ENCODE measurements around the gene HMGN4.

HMGN4 gene

DNA sequence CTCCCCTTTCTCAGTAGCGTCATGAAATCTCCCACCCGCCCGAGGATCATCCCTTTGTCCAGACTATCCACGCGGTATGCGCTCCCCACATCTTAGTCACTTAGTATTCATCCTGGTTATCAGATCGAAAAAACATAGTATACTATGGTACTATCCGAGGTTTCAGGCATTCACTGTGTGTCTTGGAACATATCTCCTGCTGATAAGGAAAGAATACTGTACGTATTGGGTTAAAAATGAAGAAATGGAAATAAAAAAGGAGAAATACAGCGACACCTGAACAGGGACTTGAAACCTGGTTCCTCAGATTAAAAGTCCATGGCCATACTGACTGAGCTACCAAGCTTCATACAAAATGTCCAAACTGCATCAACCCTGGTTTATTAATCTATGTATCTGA is 14.0 kb downstream of the HMGN4 start:
- Histone ChIP-seq H4K91ac (ENCODE audit: low read length) (no peak overlapping the region), H3K4me3 (ENCODE audit: insufficient read depth in 1 of 2, low read depth in 1 of 2, low read length in 2 of 2) (peak overlapping the region in 1 of 2 experiments; percentile 76), H3K18ac (ENCODE audit: low read depth in 1 of 2, low read length in 2 of 2) (no peak overlapping the region), H3K9me3 (ENCODE audit: control insufficient read depth, low read length) (no peaks in the 10 kb centered on the region), H3K27ac (ENCODE audit: low read length, poor library complexity, severe bottlenecking) (no peak overlapping the region), H3K14ac (ENCODE audit: low read length in 2 of 2) (no peak overlapping the region), H2BK5ac (ENCODE audit: low read depth, low read length, poor library complexity, severe bottlenecking) (no peak overlapping the region), H2AFZ (ENCODE audit: low read depth, low read length) (no peak overlapping the region), H2BK15ac (ENCODE audit: low read depth, poor library complexity, severe bottlenecking) (no peak overlapping the region), H3K27me3 (ENCODE audit: control insufficient read depth in 1 of 2, insufficient read depth in 1 of 2, low read length in 2 of 2) (no peaks in the 10 kb centered on the region), H3K9ac (ENCODE audit: low read length) (no peak overlapping the region), H2AK5ac (ENCODE audit: low read length, severe bottlenecking) (no peak overlapping the region), H3K36me3 (ENCODE audit: control insufficient read depth in 1 of 2, insufficient read depth in 2 of 2, low read depth in 1 of 2, low read length in 2 of 2) (peaks cover 0 to 3% of the 10 kb centered on the region in 2 experiments), H3K23ac (ENCODE audit: low read length in 2 of 2) (no peak overlapping the region), H3K4me2 (ENCODE audit: low read length, poor library complexity, severe bottlenecking) (no peak overlapping the region), H2BK12ac (ENCODE audit: low read length in 2 of 2) (no peak overlapping the region), H3K4ac (ENCODE audit: low read depth in 1 of 2, low read length in 2 of 2) (no peak overlapping the region), H2BK120ac (ENCODE audit: low read depth, low read length) (no peak overlapping the region), H4K8ac (ENCODE audit: low read length) (no peak overlapping the region), H3K4me1 (ENCODE audit: control insufficient read depth, insufficient read depth, low read depth, low read length) (peaks cover 2% of the 10 kb centered on the region), H3K79me1 (replicated peaks; ENCODE audit: low read length, poor library complexity, severe bottlenecking) (no peaks in the 10 kb centered on the region)
- WGBS, result 92% methylated on average over 9 of the region's 10 CpGs
- DNase-seq, result no peak

- Histone ChIP-seq H2BK5ac (ENCODE audit: low read depth, low read length, poor library complexity, severe bottlenecking) (no peak overlapping the region), H2BK15ac (ENCODE audit: low read depth, poor library complexity, severe bottlenecking) (no peak overlapping the region), H2BK12ac (ENCODE audit: low read length in 2 of 2) (no peak overlapping the region), H3K4me2 (ENCODE audit: low read length, poor library complexity, severe bottlenecking) (peak overlapping the region; percentile 75), H4K8ac (ENCODE audit: low read length) (no peak overlapping the region), H3K4ac (ENCODE audit: low read depth in 1 of 2, low read length in 2 of 2) (no peak overlapping the region), H3K14ac (ENCODE audit: low read length in 2 of 2) (no peak overlapping the region), H3K79me1 (replicated peaks; ENCODE audit: low read length, poor library complexity, severe bottlenecking) (no peaks in the 10 kb centered on the region), H3K23ac (ENCODE audit: low read length in 2 of 2) (no peak overlapping the region), H4K91ac (ENCODE audit: low read length) (no peak overlapping the region), H3K36me3 (ENCODE audit: control insufficient read depth in 1 of 2, insufficient read depth in 2 of 2, low read depth in 1 of 2, low read length in 2 of 2) (no peaks in the 10 kb centered on the region), H2AK5ac (ENCODE audit: low read length, severe bottlenecking) (no peak overlapping the region), H3K9ac (ENCODE audit: low read length) (peak overlapping the region; percentile 82), H3K4me1 (ENCODE audit: control insufficient read depth, insufficient read depth, low read depth, low read length) (peaks cover 2% of the 10 kb centered on the region), H3K27me3 (ENCODE audit: control insufficient read depth in 1 of 2, insufficient read depth in 1 of 2, low read length in 2 of 2) (no peaks in the 10 kb centered on the region), H2AFZ (ENCODE audit: low read depth, low read length) (no peak overlapping the region), H3K27ac (ENCODE audit: low read length, poor library complexity, severe bottlenecking) (no peak overlapping the region), H3K9me3 (ENCODE audit: control insufficient read depth, low read length) (no peaks in the 10 kb centered on the region), H2BK120ac (ENCODE audit: low read depth, low read length) (no peak overlapping the region), H3K18ac (ENCODE audit: low read depth in 1 of 2, low read length in 2 of 2) (no peak overlapping the region), H3K4me3 (ENCODE audit: insufficient read depth in 1 of 2, low read depth in 1 of 2, low read length in 2 of 2) (peak overlapping the region in 1 of 2 experiments; percentile 76)
- WGBS, result 51% methylated on average over 11 of the region's 11 CpGs
- no peak for DNase-seq
Observed at GRCh38 chr6:26552640-26553188, 14.5 kb downstream of the HMGN4 start.

DNA sequence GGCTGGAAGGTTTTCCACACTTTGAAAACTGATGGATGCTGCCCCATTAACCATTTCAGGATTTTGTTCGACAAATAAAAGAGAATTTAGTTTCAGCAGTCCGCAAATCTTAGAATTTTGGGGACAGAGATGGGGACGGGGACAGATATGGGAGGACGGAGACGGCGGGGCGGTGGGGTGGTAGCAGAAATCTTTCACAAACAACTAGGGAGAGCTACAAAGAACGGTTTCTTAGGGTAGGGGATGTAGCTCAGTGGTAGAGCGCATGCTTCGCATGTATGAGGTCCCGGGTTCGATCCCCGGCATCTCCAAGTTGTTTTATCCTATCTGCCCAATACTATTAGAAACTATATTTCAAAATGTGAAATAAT is 15.1 kb downstream of the HMGN4 start:
- Histone ChIP-seq H4K8ac (ENCODE audit: low read length) (no peak overlapping the region), H2BK5ac (ENCODE audit: low read depth, low read length, poor library complexity, severe bottlenecking) (no peak overlapping the region), H3K9me3 (ENCODE audit: control insufficient read depth, low read length) (no peaks in the 10 kb centered on the region), H2BK15ac (ENCODE audit: low read depth, poor library complexity, severe bottlenecking) (no peak overlapping the region), H3K4ac (ENCODE audit: low read depth in 1 of 2, low read length in 2 of 2) (no peak overlapping the region), H2BK120ac (ENCODE audit: low read depth, low read length) (no peak overlapping the region), H4K91ac (ENCODE audit: low read length) (no peak overlapping the region), H3K4me2 (ENCODE audit: low read length, poor library complexity, severe bottlenecking) (peak overlapping the region; percentile 81), H3K23ac (ENCODE audit: low read length in 2 of 2) (no peak overlapping the region), H3K36me3 (ENCODE audit: control insufficient read depth in 1 of 2, insufficient read depth in 2 of 2, low read depth in 1 of 2, low read length in 2 of 2) (no peaks in the 10 kb centered on the region), H3K18ac (ENCODE audit: low read depth in 1 of 2, low read length in 2 of 2) (no peak overlapping the region), H3K14ac (ENCODE audit: low read length in 2 of 2) (no peak overlapping the region), H3K9ac (ENCODE audit: low read length) (peak overlapping the region; percentile 82), H3K4me1 (ENCODE audit: control insufficient read depth, insufficient read depth, low read depth, low read length) (peaks cover 2% of the 10 kb centered on the region), H3K79me1 (replicated peaks; ENCODE audit: low read length, poor library complexity, severe bottlenecking) (no peaks in the 10 kb centered on the region), H2AK5ac (ENCODE audit: low read length, severe bottlenecking) (no peak overlapping the region), H2BK12ac (ENCODE audit: low read length in 2 of 2) (no peak overlapping the region), H3K4me3 (ENCODE audit: insufficient read depth in 1 of 2, low read depth in 1 of 2, low read length in 2 of 2) (peak overlapping the region; percentile 33 to 76), H3K27me3 (ENCODE audit: control insufficient read depth in 1 of 2, insufficient read depth in 1 of 2, low read length in 2 of 2) (no peaks in the 10 kb centered on the region), H3K27ac (ENCODE audit: low read length, poor library complexity, severe bottlenecking) (no peak overlapping the region), H2AFZ (ENCODE audit: low read depth, low read length) (no peak overlapping the region)
- DNase-seq, result peak; percentile 81
- WGBS, result under 1% methylated on average over 7 of the region's 13 CpGs

DNA sequence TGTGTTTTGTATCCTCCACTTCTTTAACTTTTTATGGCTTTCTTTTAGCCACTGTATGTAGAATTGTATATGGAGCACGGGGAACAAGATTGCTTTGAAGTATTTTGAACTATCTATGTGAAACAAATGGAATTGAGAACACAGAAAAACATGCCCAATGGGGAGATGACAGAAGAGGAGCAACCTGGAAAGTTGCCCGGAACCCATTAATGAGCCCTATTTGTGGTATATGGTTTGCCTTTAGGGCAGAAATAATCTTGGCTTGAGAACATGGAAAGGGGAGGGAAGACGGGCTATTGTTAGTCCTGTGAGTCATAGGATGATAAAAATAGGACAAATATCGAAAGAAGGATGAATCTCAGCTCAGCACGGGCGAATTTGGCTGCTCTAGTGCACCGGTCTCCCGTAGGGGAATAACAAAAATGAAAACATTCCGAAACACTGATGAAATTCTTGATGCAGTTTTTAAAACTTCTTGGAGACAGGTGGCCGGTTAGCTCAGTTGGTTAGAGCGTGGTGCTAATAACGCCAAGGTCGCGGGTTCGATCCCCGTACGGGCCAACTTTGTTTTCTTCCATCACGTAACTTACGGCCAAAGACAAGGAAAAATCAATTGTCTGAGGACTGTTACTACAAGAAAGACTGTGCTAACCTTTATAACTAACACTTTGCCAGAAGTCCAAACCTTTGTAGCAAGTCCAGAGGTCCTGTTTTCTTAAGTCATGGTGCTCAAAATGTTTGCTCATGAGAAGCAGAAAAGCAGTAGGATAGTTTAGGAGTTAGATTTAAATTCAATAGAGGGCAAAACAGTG is 15.7 kb downstream of the HMGN4 start:
- no peaks in the 10 kb centered on the region for H3K27me3 ChIP-seq (ENCODE audit: control insufficient read depth in 1 of 2, insufficient read depth in 1 of 2, low read length in 2 of 2)
- H3K14ac ChIP-seq (ENCODE audit: low read length in 2 of 2), result no peak overlapping the region
- no peak overlapping the region for H4K8ac ChIP-seq (ENCODE audit: low read length)
- no peak overlapping the region for H3K4ac ChIP-seq (ENCODE audit: low read depth in 1 of 2, low read length in 2 of 2)
- peak; percentile 96 for DNase-seq
- H3K23ac ChIP-seq (ENCODE audit: low read length in 2 of 2), result no peak overlapping the region
- peak overlapping the region; percentile 83 for H3K9ac ChIP-seq (ENCODE audit: low read length)
- peak overlapping the region; percentile 80 for H3K27ac ChIP-seq (ENCODE audit: low read length, poor library complexity, severe bottlenecking)
- no peaks in the 10 kb centered on the region for H3K36me3 ChIP-seq (ENCODE audit: control insufficient read depth in 1 of 2, insufficient read depth in 2 of 2, low read depth in 1 of 2, low read length in 2 of 2)
- H2BK120ac ChIP-seq (ENCODE audit: low read depth, low read length), result no peak overlapping the region
- H3K4me3 ChIP-seq (ENCODE audit: insufficient read depth in 1 of 2, low read depth in 1 of 2, low read length in 2 of 2), result peak overlapping the region in 1 of 2 experiments; percentile 76
- no peak overlapping the region for H4K91ac ChIP-seq (ENCODE audit: low read length)
- no peak overlapping the region for H2BK5ac ChIP-seq (ENCODE audit: low read depth, low read length, poor library complexity, severe bottlenecking)
- H2BK15ac ChIP-seq (ENCODE audit: low read depth, poor library complexity, severe bottlenecking), result no peak overlapping the region
- no peaks in the 10 kb centered on the region for H3K9me3 ChIP-seq (ENCODE audit: control insufficient read depth, low read length)
- H2AFZ ChIP-seq (ENCODE audit: low read depth, low read length), result no peak overlapping the region
- H2BK12ac ChIP-seq (ENCODE audit: low read length in 2 of 2), result no peak overlapping the region
- peaks cover 2% of the 10 kb centered on the region for H3K4me1 ChIP-seq (ENCODE audit: control insufficient read depth, insufficient read depth, low read depth, low read length)
- no peaks in the 10 kb centered on the region for H3K79me1 ChIP-seq (replicated peaks; ENCODE audit: low read length, poor library complexity, severe bottlenecking)
- 0% methylated on average over 19 of the region's 19 CpGs for WGBS
- peak overlapping the region; percentile 81 for H3K4me2 ChIP-seq (ENCODE audit: low read length, poor library complexity, severe bottlenecking)
- no peak overlapping the region for H3K18ac ChIP-seq (ENCODE audit: low read depth in 1 of 2, low read length in 2 of 2)
- peak overlapping the region; percentile 27 for H2AK5ac ChIP-seq (ENCODE audit: low read length, severe bottlenecking)
